Measurements from ENCODE around the gene DMBX1. TPM values are rescaled to one million over a fixed set of nuclear protein-coding genes. Genes with fewer than 3 reads are reported as not detected.
A peak's percentile ranks its signal among the peaks of the same experiment; 100 is the strongest.

Gene DMBX1
- total RNA-seq, 4 donors from 2014 or later, result 0.25 to 0.55 (median 0.30) TPM; not detected in 1

DNA sequence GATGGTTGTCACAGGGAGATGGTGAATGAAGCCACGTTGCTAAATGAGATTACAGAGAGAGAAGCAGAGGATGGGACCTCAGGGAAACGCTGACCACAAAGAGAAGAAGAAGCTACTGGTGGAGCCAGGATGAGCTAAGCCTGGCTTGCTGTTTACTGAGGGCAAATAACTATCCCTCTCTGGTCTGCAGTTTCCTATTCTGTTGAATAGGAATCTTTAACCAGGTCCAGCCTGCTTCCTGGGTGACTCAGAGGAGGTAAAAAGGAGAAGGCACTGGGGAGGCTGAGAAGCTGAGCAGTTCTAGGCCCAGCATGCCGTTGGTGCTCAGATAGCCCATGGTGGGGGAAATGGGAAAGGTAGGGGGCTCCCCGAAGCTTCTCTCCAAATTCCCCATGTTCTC, 29.6 kb downstream of the DMBX1 start:
- peaks cover 38% of the 10 kb centered on the region for H3K4me1 ChIP-seq
- WGBS, result 82% methylated on average over 4 of the region's 4 CpGs

DNA sequence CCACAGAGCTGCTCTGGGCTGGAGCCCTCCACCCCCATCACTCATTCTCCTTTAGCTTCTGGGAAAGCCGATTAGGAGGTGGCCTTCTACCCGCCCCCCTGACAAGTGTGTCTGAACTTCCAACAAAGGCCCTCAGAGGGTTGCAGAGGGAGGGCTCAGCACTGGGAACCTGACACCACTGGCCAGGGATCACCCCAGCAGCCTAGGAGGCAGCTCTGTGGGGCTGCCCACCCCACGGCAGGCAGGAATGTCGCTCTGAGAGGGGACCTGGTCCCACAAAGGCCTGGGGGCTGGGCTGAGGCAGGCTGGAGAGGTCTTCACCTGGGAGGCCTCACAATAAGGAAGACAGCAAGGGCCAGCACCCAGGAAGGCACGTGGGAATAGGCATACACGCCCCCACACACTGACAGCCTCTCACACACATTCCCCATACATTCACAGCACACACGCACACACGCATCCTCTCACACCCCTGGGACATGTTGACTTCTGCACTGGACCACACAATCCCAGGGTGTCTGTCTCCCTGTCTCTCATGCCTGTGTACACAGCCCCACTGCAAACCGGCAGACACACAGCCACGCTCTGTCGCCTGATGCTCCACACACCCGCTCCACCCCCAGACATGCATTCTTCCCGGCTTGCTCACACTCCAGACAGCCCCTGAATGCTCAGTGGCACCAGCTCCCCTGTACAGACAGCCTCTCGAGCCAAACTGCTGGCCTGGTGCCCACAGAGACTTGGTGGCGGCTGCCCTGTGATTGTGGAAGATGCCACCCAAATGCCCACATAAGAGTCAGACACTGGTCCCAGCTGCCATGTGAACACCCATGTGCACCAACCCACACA, 30.7 kb downstream of the DMBX1 start:
- H3K9me3 ChIP-seq, result no peaks in the 10 kb centered on the region
- 75% methylated on average over 13 of the region's 15 CpGs for WGBS
- H3K36me3 ChIP-seq, result no peaks in the 10 kb centered on the region
- no peak overlapping the region for H3K4me3 ChIP-seq
- TF ChIP-seq CTCF (IDR thresholded peaks at IDR 0.05) (no peak), POLR2A (IDR thresholded peaks at IDR 0.05) (no peak), POLR2AphosphoS5 (IDR thresholded peaks at IDR 0.05) (no peak), EP300 (IDR thresholded peaks at IDR 0.05) (no peak)
- no peak overlapping the region for H3K27ac ChIP-seq
- peaks cover 12% of the 10 kb centered on the region for H3K27me3 ChIP-seq
- no peak for DNase-seq (ENCODE audit: low spot score in 2 of 2)
- H3K4me1 ChIP-seq, result peaks cover 42% of the 10 kb centered on the region

More for the DNA sequence above, 29.6 kb downstream of the DMBX1 start:
- H3K4me3 ChIP-seq, result no peak overlapping the region
- DNase-seq (ENCODE audit: low spot score in 2 of 2), result no peak
- no peaks in the 10 kb centered on the region for H3K36me3 ChIP-seq
- TF ChIP-seq CTCF (IDR thresholded peaks at IDR 0.05) (no peak), EP300 (IDR thresholded peaks at IDR 0.05) (no peak), POLR2AphosphoS5 (IDR thresholded peaks at IDR 0.05) (no peak), POLR2A (IDR thresholded peaks at IDR 0.05) (no peak)
- H3K9me3 ChIP-seq, result no peaks in the 10 kb centered on the region
- peaks cover 14% of the 10 kb centered on the region for H3K27me3 ChIP-seq
- no peak overlapping the region for H3K27ac ChIP-seq

DNA sequence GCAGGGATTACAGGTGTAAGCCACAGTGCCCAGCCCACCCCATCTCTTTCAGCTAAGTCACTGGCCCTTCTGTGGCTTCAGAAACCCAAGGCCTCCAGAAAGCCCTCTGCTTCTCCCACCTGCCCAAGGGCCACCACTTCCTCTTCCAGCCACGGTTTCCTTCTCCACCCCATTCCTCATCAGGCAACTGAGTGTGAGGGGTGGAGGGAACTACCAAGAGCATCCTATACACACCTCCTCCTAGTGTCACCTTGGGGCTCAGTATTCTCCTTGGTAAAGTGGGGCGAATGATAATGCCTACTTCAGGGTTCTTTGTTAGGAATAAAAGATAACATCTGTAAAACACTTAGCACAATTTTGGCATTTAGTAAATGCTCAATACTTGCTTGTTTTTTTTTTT, 31.8 kb downstream of the DMBX1 start:
- DNase-seq (ENCODE audit: low spot score in 2 of 2), result no peak
- WGBS, result 80% methylated on average over 2 of the region's 2 CpGs
- Histone ChIP-seq H3K36me3 (no peaks in the 10 kb centered on the region), H3K4me1 (peaks cover 39% of the 10 kb centered on the region), H3K27ac (no peak overlapping the region), H3K27me3 (peaks cover 20% of the 10 kb centered on the region), H3K9me3 (no peaks in the 10 kb centered on the region), H3K4me3 (no peak overlapping the region)
- TF ChIP-seq EP300 (IDR thresholded peaks at IDR 0.05) (no peak), POLR2A (IDR thresholded peaks at IDR 0.05) (no peak), POLR2AphosphoS5 (IDR thresholded peaks at IDR 0.05) (no peak)

GRCh38 chr1:46522184-46522968, 32.7 kb downstream of the DMBX1 start:
- Histone ChIP-seq H3K9me3 (no peaks in the 10 kb centered on the region), H3K27me3 (peaks cover 23% of the 10 kb centered on the region), H3K36me3 (no peaks in the 10 kb centered on the region), H3K4me3 (no peak overlapping the region), H3K27ac (no peak overlapping the region), H3K4me1 (peaks cover 30% of the 10 kb centered on the region)
- peak in 1 of 2 donors; percentile 80 for DNase-seq (ENCODE audit: low spot score in 2 of 2)
- 6% methylated on average over 11 of the region's 16 CpGs for WGBS
- TF ChIP-seq POLR2A (IDR thresholded peaks at IDR 0.05) (no peak), POLR2AphosphoS5 (IDR thresholded peaks at IDR 0.05) (peak in 1 of 3 donors; percentile 25), CTCF (IDR thresholded peaks at IDR 0.05) (no peak)

DNA sequence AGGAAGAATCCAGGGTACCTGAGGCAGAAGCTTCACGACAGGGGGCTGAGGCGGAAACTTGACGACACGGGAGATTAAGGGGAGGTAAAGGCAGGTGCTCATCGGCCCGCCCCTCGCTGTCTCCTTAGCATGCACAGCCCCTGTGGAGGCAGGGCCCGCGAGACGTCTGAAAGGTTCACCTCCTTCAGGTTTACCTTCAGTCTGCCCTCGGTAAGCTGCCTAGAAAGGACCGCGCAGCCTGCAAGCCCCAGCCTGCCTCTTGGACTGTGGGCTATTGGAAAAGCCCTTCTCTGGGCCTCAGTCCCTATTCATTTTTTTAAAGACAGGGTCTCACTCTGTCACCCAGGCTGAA, 33.3 kb downstream of the DMBX1 start:
- no peak overlapping the region for H3K27ac ChIP-seq
- DNase-seq (ENCODE audit: low spot score in 2 of 2), result no peak

More for the DNA sequence above, 33.3 kb downstream of the DMBX1 start:
- Histone ChIP-seq H3K9me3 (no peaks in the 10 kb centered on the region), H3K4me1 (peaks cover 34% of the 10 kb centered on the region), H3K36me3 (no peaks in the 10 kb centered on the region), H3K4me3 (no peak overlapping the region), H3K27me3 (peaks cover 23% of the 10 kb centered on the region)
- WGBS, result 54% methylated on average over 9 of the region's 13 CpGs
- TF ChIP-seq EP300 (IDR thresholded peaks at IDR 0.05) (no peak), CTCF (IDR thresholded peaks at IDR 0.05) (no peak), POLR2A (IDR thresholded peaks at IDR 0.05) (no peak), POLR2AphosphoS5 (IDR thresholded peaks at IDR 0.05) (no peak)

Measured in suprapubic skin (tissue), 4 donors.